Mesenchymal stem cell (in vitro differentiated cells and primary cell): ENCODE measurements around the gene CAVIN3.

ENCODE experiments used
- DNase-seq: peaks from one replicate; pipeline ENCODE4 v3.0.0-alpha.2; 2013
- H2AFZ ChIP-seq: one replicate; pipeline ENCODE4 v1.6.1; 2013; ENCODE audit warnings: low read depth, mild to moderate bottlenecking, control low read depth, inconsistent platforms, low read length, moderate library complexity
- H2AK5ac ChIP-seq: 2 replicates; pipeline ENCODE4 v1.6.1; 2013; ENCODE audit warnings: low read length, moderate library complexity, mild to moderate bottlenecking, inconsistent platforms; ENCODE audit not compliant: severe bottlenecking
- H2BK120ac ChIP-seq: one replicate; pipeline ENCODE4 v1.6.1; 2013; ENCODE audit warnings: low read depth, mild to moderate bottlenecking, inconsistent platforms, low read length, moderate library complexity
- H2BK12ac ChIP-seq, 2 experiments: one replicate each; pipeline ENCODE4 v1.6.1; 2013; ENCODE audit warnings: inconsistent platforms in 2 of 2, low read length in 2 of 2, mild to moderate bottlenecking in 2 of 2, moderate library complexity in 2 of 2, control low read depth in 1 of 2
- H2BK15ac ChIP-seq: one replicate; pipeline ENCODE4 v1.6.1; 2013; ENCODE audit warnings: mild to moderate bottlenecking, low read depth, inconsistent platforms; ENCODE audit not compliant: poor library complexity, severe bottlenecking
- H2BK5ac ChIP-seq: 2 replicates; pipeline ENCODE4 v1.6.1; 2013; ENCODE audit warnings: low read depth, mild to moderate bottlenecking, low read length, control low read depth, inconsistent platforms; ENCODE audit not compliant: poor library complexity, severe bottlenecking
- H3K14ac ChIP-seq, 2 experiments: one replicate each; pipeline ENCODE4 v1.6.1; 2013; ENCODE audit warnings: inconsistent platforms in 2 of 2, low read length in 2 of 2, control low read depth in 1 of 2, mild to moderate bottlenecking in 1 of 2, moderate library complexity in 1 of 2
- H3K18ac ChIP-seq, 2 experiments: one replicate each; pipeline ENCODE4 v1.6.1; 2013; ENCODE audit warnings: inconsistent platforms in 2 of 2, low read length in 2 of 2, control low read depth in 1 of 2, low read depth in 1 of 2, mild to moderate bottlenecking in 1 of 2
- H3K23ac ChIP-seq, 2 experiments: one replicate each; pipeline ENCODE4 v1.6.1; 2013; ENCODE audit warnings: inconsistent platforms in 2 of 2, low read length in 2 of 2, mild to moderate bottlenecking in 2 of 2, moderate library complexity in 2 of 2, control low read depth in 1 of 2
- H3K27ac ChIP-seq: 2 replicates; pipeline ENCODE4 v1.5.1; 2013; ENCODE audit warnings: mild to moderate bottlenecking, moderate library complexity, low read length, control low read depth, inconsistent platforms; ENCODE audit not compliant: poor library complexity, severe bottlenecking
- H3K27me3 ChIP-seq, 2 experiments: 2 replicates each; pipeline versions ENCODE4 v1.6.1 to v1.7.0; 2013; ENCODE audit warnings: low read length in 2 of 2, mild to moderate bottlenecking in 2 of 2, moderate library complexity in 2 of 2, control low read depth in 1 of 2, inconsistent platforms in 1 of 2; ENCODE audit not compliant: control insufficient read depth in 1 of 2, insufficient read depth in 1 of 2
- H3K36me3 ChIP-seq, 2 experiments: 2 replicates each; pipeline versions ENCODE4 v1.6.1 to v1.7.0; 2013; ENCODE audit warnings: low read length in 2 of 2, control low read depth in 1 of 2, inconsistent platforms in 1 of 2, low read depth in 1 of 2, mild to moderate bottlenecking in 1 of 2; ENCODE audit not compliant: insufficient read depth in 2 of 2, control insufficient read depth in 1 of 2
- H3K4ac ChIP-seq, 2 experiments: one replicate each; pipeline ENCODE4 v1.6.1; 2013; ENCODE audit warnings: inconsistent platforms in 2 of 2, low read length in 2 of 2, mild to moderate bottlenecking in 2 of 2, moderate library complexity in 2 of 2, control low read depth in 1 of 2, low read depth in 1 of 2
- H3K4me1 ChIP-seq: 2 replicates; pipeline ENCODE4 v1.6.1; 2013; ENCODE audit warnings: low read depth, low read length, control low read depth; ENCODE audit not compliant: control insufficient read depth, insufficient read depth
- H3K4me2 ChIP-seq: 2 replicates; pipeline ENCODE4 v1.6.1; 2013; ENCODE audit warnings: low read length, mild to moderate bottlenecking, inconsistent platforms; ENCODE audit not compliant: poor library complexity, severe bottlenecking
- H3K4me3 ChIP-seq, 2 experiments: 2 replicates each; pipeline versions ENCODE4 v1.5.1 to v1.7.0; 2013; ENCODE audit warnings: low read length in 2 of 2, mild to moderate bottlenecking in 2 of 2, control low read depth in 1 of 2, low read depth in 1 of 2; ENCODE audit not compliant: insufficient read depth in 1 of 2
- H3K79me1 ChIP-seq: replicated peaks from 2 replicates; pipeline ENCODE4 v1.6.1; 2013; ENCODE audit warnings: mild to moderate bottlenecking, control low read depth, low read length, inconsistent platforms; ENCODE audit not compliant: poor library complexity, severe bottlenecking
- H3K9ac ChIP-seq: 2 replicates; pipeline ENCODE4 v1.7.0; 2013; ENCODE audit warnings: mild to moderate bottlenecking, low read length, moderate library complexity
- H3K9me3 ChIP-seq: 2 replicates; pipeline ENCODE4 v1.7.0; 2013; ENCODE audit warnings: mild to moderate bottlenecking, low read length; ENCODE audit not compliant: control insufficient read depth
- H4K8ac ChIP-seq: one replicate; pipeline ENCODE4 v1.6.1; 2013; ENCODE audit warnings: inconsistent platforms, mild to moderate bottlenecking, low read length, moderate library complexity
- H4K91ac ChIP-seq: one replicate; pipeline ENCODE4 v1.6.1; 2013; ENCODE audit warnings: mild to moderate bottlenecking, low read length, inconsistent platforms
- WGBS: methylation state at CpG from one replicate; pipeline ENCODE4 v1.1.7; 2013; ENCODE audit warnings: mixed read lengths; 5-methylcytosine and 5-hydroxymethylcytosine counted together

The CAVIN3 gene

GRCh38 chr11:6350043-6350442, 29.7 kb upstream of the CAVIN3 start:
- Histone ChIP-seq H4K91ac (no peak overlapping the region), H3K36me3 (no peaks in the 10 kb centered on the region), H3K18ac (no peak overlapping the region), H3K27ac (no peak overlapping the region), H3K4me1 (peaks cover 12% of the 10 kb centered on the region), H2AK5ac (no peak overlapping the region), H3K23ac (no peak overlapping the region), H3K4me3 (no peak overlapping the region), H4K8ac (no peak overlapping the region), H2BK12ac (no peak overlapping the region), H2BK15ac (no peak overlapping the region), H3K27me3 (no peaks in the 10 kb centered on the region), H3K9me3 (no peaks in the 10 kb centered on the region), H3K79me1 (no peaks in the 10 kb centered on the region), H3K4me2 (no peak overlapping the region), H2BK120ac (no peak overlapping the region), H2BK5ac (no peak overlapping the region), H3K9ac (no peak overlapping the region), H3K4ac (no peak overlapping the region), H2AFZ (no peak overlapping the region), H3K14ac (no peak overlapping the region)
- no peak for DNase-seq

GRCh38 chr11:6345366-6345765, 25.1 kb upstream of the CAVIN3 start:
- Histone ChIP-seq H3K4me1 (no peaks in the 10 kb centered on the region), H3K36me3 (no peaks in the 10 kb centered on the region), H3K4me3 (no peak overlapping the region), H3K27ac (no peak overlapping the region), H3K79me1 (no peaks in the 10 kb centered on the region), H3K9ac (no peak overlapping the region), H3K14ac (no peak overlapping the region), H2BK5ac (no peak overlapping the region), H3K18ac (no peak overlapping the region), H2AFZ (no peak overlapping the region), H2BK15ac (no peak overlapping the region), H2AK5ac (no peak overlapping the region), H2BK120ac (no peak overlapping the region), H3K27me3 (no peaks in the 10 kb centered on the region), H3K4me2 (no peak overlapping the region), H2BK12ac (no peak overlapping the region), H3K23ac (no peak overlapping the region), H4K8ac (no peak overlapping the region), H4K91ac (no peak overlapping the region), H3K9me3 (no peaks in the 10 kb centered on the region), H3K4ac (no peak overlapping the region)
- DNase-seq: no peak
- 100% methylated on average over 1 of the region's 1 CpG for WGBS

- H2AFZ ChIP-seq: no peak overlapping the region
- 72% methylated on average over 3 of the region's 3 CpGs for WGBS
- H3K4ac ChIP-seq: no peak overlapping the region
- H2BK15ac ChIP-seq: no peak overlapping the region
- no peaks in the 10 kb centered on the region for H3K4me1 ChIP-seq
- H3K27me3 ChIP-seq: no peaks in the 10 kb centered on the region
- H4K8ac ChIP-seq: no peak overlapping the region
- H4K91ac ChIP-seq: no peak overlapping the region
- no peak overlapping the region for H2BK120ac ChIP-seq
- H3K4me2 ChIP-seq: no peak overlapping the region
- no peak overlapping the region for H3K23ac ChIP-seq
- no peak overlapping the region for H2AK5ac ChIP-seq
- H3K36me3 ChIP-seq: no peaks in the 10 kb centered on the region
- H3K9me3 ChIP-seq: no peaks in the 10 kb centered on the region
- no peak overlapping the region for H3K9ac ChIP-seq
- no peak overlapping the region for H3K27ac ChIP-seq
- no peak for DNase-seq
- no peak overlapping the region for H2BK12ac ChIP-seq
- no peaks in the 10 kb centered on the region for H3K79me1 ChIP-seq
- no peak overlapping the region for H3K18ac ChIP-seq
- H3K14ac ChIP-seq: no peak overlapping the region
- no peak overlapping the region for H2BK5ac ChIP-seq
- no peak overlapping the region for H3K4me3 ChIP-seq
These were observed 16.0 kb upstream of the CAVIN3 start for GRCh38 chr11:6336293-6336692.

- Histone ChIP-seq H2BK120ac (no peak overlapping the region), H3K4ac (no peak overlapping the region), H3K14ac (no peak overlapping the region), H3K23ac (no peak overlapping the region), H3K18ac (no peak overlapping the region), H3K27ac (no peak overlapping the region), H2BK12ac (no peak overlapping the region), H3K9ac (no peak overlapping the region), H4K8ac (no peak overlapping the region), H3K79me1 (no peaks in the 10 kb centered on the region), H3K4me1 (no peaks in the 10 kb centered on the region), H3K4me3 (no peak overlapping the region), H3K27me3 (no peaks in the 10 kb centered on the region), H3K4me2 (no peak overlapping the region), H4K91ac (no peak overlapping the region), H2AK5ac (no peak overlapping the region), H2AFZ (no peak overlapping the region), H2BK5ac (no peak overlapping the region), H3K9me3 (no peaks in the 10 kb centered on the region), H3K36me3 (no peaks in the 10 kb centered on the region), H2BK15ac (no peak overlapping the region)
- 62% methylated on average over 3 of the region's 6 CpGs for WGBS
- DNase-seq: no peak
These were observed 14.5 kb upstream of the CAVIN3 start for GRCh38 chr11:6334806-6335205.
